ENCODE results near the gene PIP5K1B.
"Not testable (repeated sequence)": the region's sequence is repeated elsewhere in the genome, so short reads cannot be mapped to it uniquely, and the experiment has no call there.

Gene PIP5K1B

DNA sequence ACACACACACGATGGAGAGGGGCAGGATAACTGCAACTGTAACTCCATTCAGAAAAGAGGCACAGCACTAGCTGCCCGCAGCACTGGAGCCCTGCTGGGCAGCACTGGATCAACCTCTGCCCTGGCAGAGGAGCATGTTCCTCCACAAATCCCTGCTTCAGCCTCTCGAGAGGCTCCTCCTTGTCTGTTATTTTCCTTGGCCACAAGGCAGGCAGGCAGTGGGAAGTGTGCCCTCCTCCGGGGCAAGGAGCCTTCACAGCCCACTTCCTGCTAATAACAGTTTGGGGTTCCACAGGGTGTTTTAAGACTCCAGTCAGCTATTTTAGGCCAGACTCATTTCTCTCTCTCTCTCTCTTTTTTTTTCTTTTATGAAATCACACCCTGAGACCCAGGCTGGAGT lies 342.3 kb downstream of the PIP5K1B start:
- no peak for DNase-seq
- in situ Hi-C loops (cut with HindIII; ENCODE audit: low pct_ligation_motif_present, low sequenced_read_pairs) = no loop called here
- peaks cover 12% of the 10 kb centered on the region for H3K36me3 ChIP-seq (replicated peaks)
- H3K4me3 ChIP-seq (ENCODE audit: low read depth, low read length) = no peak overlapping the region
- TF ChIP-seq, protein P1, sequence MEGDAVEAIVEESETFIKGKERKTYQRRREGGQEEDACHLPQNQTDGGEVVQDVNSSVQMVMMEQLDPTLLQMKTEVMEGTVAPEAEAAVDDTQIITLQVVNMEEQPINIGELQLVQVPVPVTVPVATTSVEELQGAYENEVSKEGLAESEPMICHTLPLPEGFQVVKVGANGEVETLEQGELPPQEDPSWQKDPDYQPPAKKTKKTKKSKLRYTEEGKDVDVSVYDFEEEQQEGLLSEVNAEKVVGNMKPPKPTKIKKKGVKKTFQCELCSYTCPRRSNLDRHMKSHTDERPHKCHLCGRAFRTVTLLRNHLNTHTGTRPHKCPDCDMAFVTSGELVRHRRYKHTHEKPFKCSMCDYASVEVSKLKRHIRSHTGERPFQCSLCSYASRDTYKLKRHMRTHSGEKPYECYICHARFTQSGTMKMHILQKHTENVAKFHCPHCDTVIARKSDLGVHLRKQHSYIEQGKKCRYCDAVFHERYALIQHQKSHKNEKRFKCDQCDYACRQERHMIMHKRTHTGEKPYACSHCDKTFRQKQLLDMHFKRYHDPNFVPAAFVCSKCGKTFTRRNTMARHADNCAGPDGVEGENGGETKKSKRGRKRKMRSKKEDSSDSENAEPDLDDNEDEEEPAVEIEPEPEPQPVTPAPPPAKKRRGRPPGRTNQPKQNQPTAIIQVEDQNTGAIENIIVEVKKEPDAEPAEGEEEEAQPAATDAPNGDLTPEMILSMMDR (IDR thresholded peaks at IDR 0.05; ENCODE audit: low read depth, low read length, missing control alignments) = no peak
- no peak overlapping the region for H3K27ac ChIP-seq
- no peaks in the 10 kb centered on the region for H3K27me3 ChIP-seq (replicated peaks)

GRCh38 chr9:69049094-69049493 lies 344.1 kb downstream of the PIP5K1B start:
- in situ Hi-C loops (cut with HindIII; ENCODE audit: low pct_ligation_motif_present, low sequenced_read_pairs) = no loop called here
- no peak overlapping the region for H3K4me3 ChIP-seq (ENCODE audit: low read depth, low read length)
- TF ChIP-seq, protein P1 (IDR thresholded peaks at IDR 0.05; ENCODE audit: low read depth, low read length, missing control alignments) = no peak
- H3K36me3 ChIP-seq (replicated peaks) = peaks cover 12% of the 10 kb centered on the region
- no peak for DNase-seq
- no peaks in the 10 kb centered on the region for H3K27me3 ChIP-seq (replicated peaks)
- no peak overlapping the region for H3K27ac ChIP-seq

DNA sequence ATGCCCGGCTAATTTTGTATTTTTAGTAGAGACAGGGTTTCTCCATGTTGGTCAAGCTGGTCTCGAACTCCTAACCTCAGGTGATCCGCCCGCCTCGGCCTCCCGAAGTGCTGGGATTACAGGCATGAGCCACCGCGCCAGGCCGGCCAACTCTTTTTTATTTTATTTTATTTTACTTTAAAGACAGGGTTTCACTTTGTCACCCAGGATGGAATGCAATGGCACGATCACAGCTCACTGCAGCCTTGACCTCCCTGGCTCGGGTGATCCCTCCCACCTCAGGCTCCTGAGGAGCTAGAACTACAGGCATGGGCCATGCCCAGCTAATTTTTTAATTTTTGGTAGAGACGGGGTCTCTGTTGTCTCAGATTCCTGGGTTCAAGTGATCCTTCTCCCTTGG lies 345.9 kb downstream of the PIP5K1B start:
- not testable (repeated sequence) for H3K27ac ChIP-seq; DNase-seq; H3K27me3 ChIP-seq (replicated peaks); H3K4me3 ChIP-seq (ENCODE audit: low read depth, low read length)
- in situ Hi-C loops (cut with HindIII; ENCODE audit: low pct_ligation_motif_present, low sequenced_read_pairs) = loop anchor here (25.0 kb wide), 1 partner anchor 136 kb away; no protein-coding TSS in a partner anchor
- peaks cover 13% of the 10 kb centered on the region for H3K36me3 ChIP-seq (replicated peaks)

DNA sequence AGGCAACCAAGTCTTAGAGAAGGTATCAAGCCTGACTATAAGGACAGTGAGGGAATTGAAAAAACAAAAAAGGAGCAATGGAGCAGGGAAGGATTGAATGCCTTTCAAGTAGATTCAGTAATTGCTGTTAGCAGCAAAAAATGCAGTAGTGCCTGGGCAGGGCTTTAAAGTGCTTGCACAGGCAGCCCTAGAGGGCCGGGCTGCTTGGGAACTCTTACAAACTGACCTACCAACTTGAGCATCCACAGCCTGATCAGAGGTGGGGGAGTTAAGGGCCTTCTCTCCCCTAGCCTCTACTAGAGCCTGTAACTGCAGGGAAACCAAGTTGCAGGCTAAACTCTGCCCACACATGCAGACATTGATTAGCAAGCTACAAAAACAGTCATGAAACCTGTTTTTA lies 349.9 kb downstream of the PIP5K1B start:
- Histone ChIP-seq H3K27ac (no peak overlapping the region), H3K36me3 (replicated peaks) (peaks cover 3% of the 10 kb centered on the region), H3K4me3 (ENCODE audit: low read depth, low read length) (no peak overlapping the region), H3K27me3 (replicated peaks) (no peaks in the 10 kb centered on the region)
- in situ Hi-C loops (cut with HindIII; ENCODE audit: low pct_ligation_motif_present, low sequenced_read_pairs) = loop anchor here (25.0 kb wide), 1 partner anchor 132 kb away; no protein-coding TSS in a partner anchor
- DNase-seq = no peak
- TF ChIP-seq, protein P1 (IDR thresholded peaks at IDR 0.05; ENCODE audit: low read depth, low read length, missing control alignments) = no peak

- H3K4me3 ChIP-seq (ENCODE audit: low read depth, low read length) = no peak overlapping the region
- no peak overlapping the region for H3K27ac ChIP-seq
- in situ Hi-C loops (cut with HindIII; ENCODE audit: low pct_ligation_motif_present, low sequenced_read_pairs) = loop anchor here (25.0 kb wide), 1 partner anchor 131 kb away; no protein-coding TSS in a partner anchor
- TF ChIP-seq, protein P1 (IDR thresholded peaks at IDR 0.05; ENCODE audit: low read depth, low read length, missing control alignments) = no peak
- DNase-seq = no peak
- H3K27me3 ChIP-seq (replicated peaks) = no peaks in the 10 kb centered on the region
- peaks cover 3% of the 10 kb centered on the region for H3K36me3 ChIP-seq (replicated peaks)
Observed at GRCh38 chr9:69056191-69056815, 351.3 kb downstream of the PIP5K1B start.

GRCh38 chr9:69058101-69058500 lies 353.1 kb downstream of the PIP5K1B start:
- Histone ChIP-seq H3K4me3 (ENCODE audit: low read depth, low read length) (no peak overlapping the region), H3K27me3 (replicated peaks) (no peaks in the 10 kb centered on the region), H3K27ac (no peak overlapping the region), H3K36me3 (replicated peaks) (peaks cover 3% of the 10 kb centered on the region)
- DNase-seq = no peak
- TF ChIP-seq, protein P1 (IDR thresholded peaks at IDR 0.05; ENCODE audit: low read depth, low read length, missing control alignments) = no peak
- in situ Hi-C loops (cut with HindIII; ENCODE audit: low pct_ligation_motif_present, low sequenced_read_pairs) = loop anchor here (25.0 kb wide), 1 partner anchor 129 kb away; no protein-coding TSS in a partner anchor
